IMR-90 (cell line): ENCODE measurements around the gene COX7A2L. TPM values are rescaled to one million over a fixed set of nuclear protein-coding genes. Genes with fewer than 3 reads are reported as not detected.
"Not testable (repeated sequence)": the region's sequence is repeated elsewhere in the genome, so short reads cannot be mapped to it uniquely, and the experiment has no call there.

Experiments
- ATAC-seq: fragments of 200-7000 bp; cut with Tn5 transposase; 2 replicates; pipeline ENCODE4 v1.9.1; 2020; ENCODE audit warnings: low read depth, mild to moderate bottlenecking, moderate library complexity
- BruUV-seq: library from RNA; stranded (reverse); fragments of 400-500 nt; replicated peaks from 2 replicates; lab custom pipeline; 2021; lab: Mats Ljungman, UMichigan
- CTCF ChIA-PET: fragments of 300-600 bp; formaldehyde crosslinking; extraction: SDS; loops from one replicate; lab custom pipeline; 2021; ENCODE audit warnings: antibody characterized with exemption; lab: Yijun Ruan, JAX
- POLR2A ChIA-PET: fragments of 300-600 bp; sonication (Branson Sonifier 250); formaldehyde crosslinking; loops from one replicate; lab custom pipeline; 2022; ENCODE audit warnings: antibody characterized with exemption; ENCODE audit not compliant: unreplicated experiment; lab: Charles Lee
- DNase-seq: peaks from one replicate; pipeline ENCODE4 v3.0.0; 2013
- H2AFZ ChIP-seq: replicated peaks from 2 replicates; pipeline ENCODE3; 2013; ENCODE audit warnings: low read length, mild to moderate bottlenecking; ENCODE audit not compliant: poor library complexity
- H2AK5ac ChIP-seq: 2 replicates; pipeline ENCODE4 v1.6.1; 2013; ENCODE audit warnings: low read depth, low read length, inconsistent platforms
- H2AK9ac ChIP-seq: replicated peaks from 2 replicates; pipeline ENCODE3; 2013; ENCODE audit warnings: mild to moderate bottlenecking, low read depth, low read length, moderate library complexity; ENCODE audit not compliant: poor library complexity
- H2BK120ac ChIP-seq: 2 replicates; pipeline ENCODE4 v1.6.1; 2013; ENCODE audit warnings: low read depth, low read length, inconsistent platforms
- H2BK15ac ChIP-seq: 3 replicates; pipeline ENCODE4 v1.6.1; 2013; ENCODE audit warnings: low read depth, low read length, inconsistent platforms
- H2BK20ac ChIP-seq: 2 replicates; pipeline ENCODE4 v1.6.1; 2013; ENCODE audit warnings: low read depth, mild to moderate bottlenecking, inconsistent platforms, low read length, moderate library complexity
- H2BK5ac ChIP-seq: 2 replicates; pipeline ENCODE4 v1.6.1; 2013; ENCODE audit warnings: mild to moderate bottlenecking, low read depth, low read length, inconsistent platforms; ENCODE audit not compliant: poor library complexity, severe bottlenecking
- H3K14ac ChIP-seq: replicated peaks from 2 replicates; pipeline ENCODE4 v1.6.1; 2013; ENCODE audit warnings: low read depth, low read length, inconsistent platforms
- H3K18ac ChIP-seq: 2 replicates; pipeline ENCODE4 v1.6.1; 2013; ENCODE audit warnings: low read depth, low read length, control low read depth
- H3K23ac ChIP-seq: 2 replicates; pipeline ENCODE4 v1.6.1; 2013; ENCODE audit warnings: low read depth, low read length, inconsistent platforms
- H3K27ac ChIP-seq: 2 replicates; pipeline ENCODE4 v1.5.1; 2013; ENCODE audit warnings: mild to moderate bottlenecking, control low read depth, low read length; ENCODE audit not compliant: insufficient read depth
- H3K27me3 ChIP-seq: 2 replicates; pipeline ENCODE4 v1.6.1; 2013; ENCODE audit warnings: low read length; ENCODE audit not compliant: control insufficient read depth, insufficient read depth
- H3K36me3 ChIP-seq: 2 replicates; pipeline ENCODE4 v1.6.1; 2013; ENCODE audit warnings: low read length, mixed read lengths; ENCODE audit not compliant: control insufficient read depth, insufficient read depth
- H3K4ac ChIP-seq: 2 replicates; pipeline ENCODE4 v1.6.1; 2013; ENCODE audit warnings: low read depth, low read length, inconsistent platforms
- H3K4me1 ChIP-seq: 2 replicates; pipeline ENCODE4 v1.6.1; 2013; ENCODE audit warnings: low read length, mixed read lengths; ENCODE audit not compliant: control insufficient read depth, insufficient read depth
- H3K4me2 ChIP-seq: 2 replicates; pipeline ENCODE4 v1.6.1; 2013; ENCODE audit warnings: low read depth, mild to moderate bottlenecking, control low read depth, low read length, moderate library complexity
- H3K4me3 ChIP-seq: 2 replicates; pipeline ENCODE4 v1.5.1; 2013; ENCODE audit warnings: low read depth, mild to moderate bottlenecking, control low read depth, low read length, moderate library complexity; ENCODE audit not compliant: insufficient read depth
- H3K56ac ChIP-seq: 2 replicates; pipeline ENCODE4 v1.6.1; 2013; ENCODE audit warnings: low read length, inconsistent platforms; ENCODE audit not compliant: insufficient read depth; ENCODE audit errors: extremely low read depth
- H3K79me1 ChIP-seq, 2 experiments: 2 replicates each; pipeline ENCODE4 v1.6.1; 2013; ENCODE audit warnings: low read length in 2 of 2, inconsistent platforms in 1 of 2, low read depth in 1 of 2
- H3K9ac ChIP-seq: 2 replicates; pipeline ENCODE4 v1.6.1; 2013; ENCODE audit warnings: low read depth, low read length, control low read depth
- H3K9me1 ChIP-seq: 2 replicates; pipeline ENCODE4 v1.6.1; 2013; ENCODE audit warnings: low read length, inconsistent platforms; ENCODE audit not compliant: insufficient read depth
- H3K9me3 ChIP-seq: 2 replicates; pipeline ENCODE4 v1.6.1; 2013; ENCODE audit warnings: low read length; ENCODE audit not compliant: control insufficient read depth, insufficient read depth
- H4K20me1 ChIP-seq: 2 replicates; pipeline ENCODE4 v1.6.1; 2013; ENCODE audit warnings: low read length, inconsistent platforms; ENCODE audit not compliant: insufficient read depth
- H4K5ac ChIP-seq: 2 replicates; pipeline ENCODE4 v1.6.1; 2013; ENCODE audit warnings: mild to moderate bottlenecking, low read depth, low read length, control low read depth
- H4K8ac ChIP-seq, 2 experiments: 2 replicates each; pipeline ENCODE4 v1.6.1; 2013; ENCODE audit warnings: low read depth in 2 of 2, low read length in 2 of 2, control low read depth in 1 of 2, inconsistent platforms in 1 of 2
- H4K91ac ChIP-seq: 2 replicates; pipeline ENCODE4 v1.6.1; 2013; ENCODE audit warnings: low read depth, low read length, inconsistent platforms; ENCODE audit not compliant: insufficient read depth
- WGBS, 2 experiments: methylation state at CpG; one replicate each; pipeline versions ENCODE4 v1.1.5 to v1.1.7; 2013; ENCODE audit warnings: missing lambda C conversion rate in 2 of 2; ENCODE audit not compliant: insufficient read length in 1 of 2; ENCODE audit errors: extremely low coverage in 2 of 2; 5-methylcytosine and 5-hydroxymethylcytosine counted together
- dilution Hi-C: fragments of 300-500 bp; cut with HindIII; formaldehyde crosslinking; loops from one replicate; pipeline ENCODE4 v1.14.3; 2018; ENCODE audit warnings: low sequenced_read_pairs; ENCODE audit not compliant: unreplicated experiment
- in situ Hi-C: fragments of 300-500 bp; cut with MboI; formaldehyde crosslinking; loops from 3 replicates; pipeline ENCODE4 v1.14.3; 2019; ENCODE audit warnings: low sequenced_read_pairs, inconsistent platforms, mixed read lengths
- intact Hi-C: fragments of 100-400 bp; cut with micrococcal nuclease; formaldehyde crosslinking; loops from 2 replicates; pipeline ENCODE4 v1.10.0; 2022
- polyA plus RNA-seq, 3 experiments: library from polyadenylated mRNA; depleted of rRNA; stranded (reverse); fragments of >200 nt; gene quantifications; 2 replicates each; pipeline ENCODE4 v1.2.3, GENCODE V29; 2012; ENCODE audit warnings: low replicate concordance in 1 of 3
- total RNA-seq: library from RNA; depleted of rRNA; stranded (reverse); fragments of >200 nt; gene quantifications from 2 replicates; pipeline ENCODE4 v1.2.3, GENCODE V29; 2012

Gene COX7A2L
- total and polyA plus RNA-seq, 2 of the 4 experiments (the other 2 are of a cell fraction), result 123 to 132 TPM

DNA sequence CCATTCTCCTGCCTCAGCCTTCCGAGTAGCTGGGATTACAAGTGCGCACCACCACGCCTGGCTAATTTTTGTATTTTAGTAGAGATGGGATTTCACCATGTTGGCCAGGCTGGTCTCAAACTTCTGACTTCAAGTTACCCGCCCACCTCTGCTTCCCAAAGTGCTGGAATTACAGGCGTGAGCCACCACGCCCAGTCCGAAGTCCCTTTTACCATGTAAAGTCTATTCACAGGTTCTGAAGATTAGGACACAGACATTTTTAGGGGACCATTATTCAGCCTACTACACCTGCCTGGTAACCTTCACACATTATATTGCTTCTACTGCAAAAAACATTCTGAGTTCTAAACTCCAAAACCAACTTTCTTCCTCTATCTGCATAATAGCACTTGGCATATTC, 19.0 kb upstream of the COX7A2L start:
- H3K9me1 ChIP-seq, intact Hi-C loops, H3K79me1 ChIP-seq, DNase-seq, H3K4me3 ChIP-seq, BruUV-seq, dilution Hi-C loops, H2BK20ac ChIP-seq, H3K23ac ChIP-seq, H4K8ac ChIP-seq, CTCF ChIA-PET, H2BK120ac ChIP-seq, ATAC-seq, H3K27ac ChIP-seq, H3K18ac ChIP-seq, H4K5ac ChIP-seq, H4K91ac ChIP-seq, H3K4me2 ChIP-seq, H3K4ac ChIP-seq, H2AFZ ChIP-seq, in situ Hi-C loops, H3K9me3 ChIP-seq, H2AK9ac ChIP-seq, H4K20me1 ChIP-seq, H2AK5ac ChIP-seq, POLR2A ChIA-PET, H3K9ac ChIP-seq, H3K14ac ChIP-seq, H3K36me3 ChIP-seq, H3K4me1 ChIP-seq, H3K56ac ChIP-seq, H2BK5ac ChIP-seq, H2BK15ac ChIP-seq: not testable (repeated sequence)
- peaks cover 11% of the 10 kb centered on the region for H3K27me3 ChIP-seq
- 100% methylated on average over 3 of the region's 7 CpGs; no CpG with 5 or more reads in 1 of the 2 experiments for WGBS, 2 experiments
